ENCODE data around the gene RAPSN.

RAPSN gene

GRCh38 chr11:47413908-47414684 is 34.8 kb downstream of the RAPSN start:
- DNase-seq (ENCODE audit: extremely low spot score): no peak
- TF ChIP-seq CTCF (IDR thresholded peaks at IDR 0.05; ENCODE audit: control extremely low read depth, extremely low read depth, low read depth, missing control alignments): no peak
- ChIA-PET CTCF (interaction anchor here (0.8 to 8.6 kb wide), 5 partner anchors 11 to 154 kb away, joined by 3 to 92 read pairs (median 14); partner anchors contain the start of gene PSMC3), POLR2A (no interaction called here)

- POLR2A ChIA-PET: no interaction called here
- CTCF ChIA-PET: interaction anchor here (1.1 to 8.6 kb wide), 11 partner anchors 11 to 235 kb away, joined by 3 to 92 read pairs (median 14); partner anchors contain the start of genes ARFGAP2 and PSMC3
- no peak for TF ChIP-seq CTCF (IDR thresholded peaks at IDR 0.05; ENCODE audit: control extremely low read depth, extremely low read depth, low read depth, missing control alignments)
- no peak for DNase-seq (ENCODE audit: extremely low spot score)
These were observed 35.6 kb downstream of the RAPSN start for GRCh38 chr11:47413351-47413750.

- DNase-seq (ENCODE audit: extremely low spot score): peak; percentile 71
- ChIA-PET POLR2A (interaction anchor here (0.5 to 1.6 kb wide), 5 partner anchors 12 to 154 kb away, joined by 3 to 4 read pairs (median 3); partner anchors contain the start of genes NR1H3, PSMC3 and SPI1), CTCF (interaction anchor here (0.7 to 8.6 kb wide), 42 partner anchors 11 to 442 kb away, joined by 3 to 92 read pairs (median 4); partner anchors contain the start of genes ACP2, ARFGAP2, NR1H3 and PSMC3)
- TF ChIP-seq CTCF (IDR thresholded peaks at IDR 0.05; ENCODE audit: control extremely low read depth, extremely low read depth, low read depth, missing control alignments): peak; percentile 97
These were observed 36.8 kb downstream of the RAPSN start for GRCh38 chr11:47411884-47412746.

GRCh38 chr11:47410370-47411264 is 38.3 kb downstream of the RAPSN start:
- CTCF ChIA-PET: interaction anchor here (0.7 to 8.6 kb wide), 23 partner anchors 10 to 518 kb away, joined by 3 to 92 read pairs (median 5); partner anchors contain the start of genes ACP2, ARFGAP2, NR1H3 and PSMC3

More at GRCh38 chr11:47410370-47411264, 38.3 kb downstream of the RAPSN start:
- DNase-seq (ENCODE audit: extremely low spot score): no peak
- POLR2A ChIA-PET: interaction anchor here (0.5 kb wide), 1 partner anchor 43 kb away, joined by 6 read pairs; no protein-coding TSS in a partner anchor
- no peak for TF ChIP-seq CTCF (IDR thresholded peaks at IDR 0.05; ENCODE audit: control extremely low read depth, extremely low read depth, low read depth, missing control alignments)
